RWPE1 (cell line): ENCODE measurements around the gene AGXT.

Experiments used
- CTCF ChIA-PET: fragments of 350-600 bp; sonication (Branson Sonifier 250); formaldehyde crosslinking; extraction: SDS; loops from one replicate; lab custom pipeline; 2021; lab: Yijun Ruan, JAX
- POLR2A ChIA-PET: fragments of 400-600 bp; formaldehyde crosslinking; extraction: SDS; loops from one replicate; lab custom pipeline; 2020; ENCODE audit warnings: antibody characterized with exemption; ENCODE audit not compliant: low non-redundant PET; lab: Yijun Ruan, JAX
- DNase-seq: peaks from one replicate; pipeline ENCODE4 v3.0.0; 2012; ENCODE audit warnings: low spot score
- H3K27ac ChIP-seq: fragments of 450-650 bp; 2 replicates; pipeline ENCODE4 v1.5.1; 2017
- TF ChIP-seq, protein P1 (sequence below): fragments of 450-650 bp; conservative IDR thresholded peaks from 2 replicates; pipeline ENCODE4 v1.5.1; 2017; ENCODE audit warnings: low read depth, mild to moderate bottlenecking

Gene AGXT

DNA sequence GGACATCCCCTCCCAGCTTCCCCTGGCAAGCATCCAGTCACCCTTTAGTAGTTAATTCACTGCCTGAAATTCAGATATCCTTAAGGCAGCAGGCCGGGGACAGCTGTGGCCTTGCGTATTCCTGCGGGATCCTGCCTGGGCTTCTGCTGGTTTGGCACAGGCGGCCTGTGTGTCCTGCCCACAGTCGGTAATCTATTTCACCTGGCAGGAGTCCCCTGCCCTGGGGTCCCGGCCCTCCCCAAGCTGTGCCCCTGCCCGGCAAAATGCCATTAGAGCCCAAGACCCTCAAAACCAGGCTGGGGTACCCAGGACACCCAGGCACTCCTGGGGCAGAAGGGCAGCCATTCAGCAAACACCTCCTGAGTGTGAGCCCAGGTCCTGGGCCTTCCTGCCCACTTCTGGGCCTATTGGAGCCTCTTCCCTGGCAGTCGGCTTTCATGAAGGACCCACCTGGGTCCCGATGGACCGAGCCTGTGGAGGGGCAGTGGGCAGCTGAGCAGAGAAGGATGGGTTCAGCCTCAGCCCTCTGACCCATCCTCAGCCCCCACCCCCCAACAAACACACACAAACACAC lies 49.1 kb downstream of the AGXT start:
- TF ChIP-seq, protein P1, sequence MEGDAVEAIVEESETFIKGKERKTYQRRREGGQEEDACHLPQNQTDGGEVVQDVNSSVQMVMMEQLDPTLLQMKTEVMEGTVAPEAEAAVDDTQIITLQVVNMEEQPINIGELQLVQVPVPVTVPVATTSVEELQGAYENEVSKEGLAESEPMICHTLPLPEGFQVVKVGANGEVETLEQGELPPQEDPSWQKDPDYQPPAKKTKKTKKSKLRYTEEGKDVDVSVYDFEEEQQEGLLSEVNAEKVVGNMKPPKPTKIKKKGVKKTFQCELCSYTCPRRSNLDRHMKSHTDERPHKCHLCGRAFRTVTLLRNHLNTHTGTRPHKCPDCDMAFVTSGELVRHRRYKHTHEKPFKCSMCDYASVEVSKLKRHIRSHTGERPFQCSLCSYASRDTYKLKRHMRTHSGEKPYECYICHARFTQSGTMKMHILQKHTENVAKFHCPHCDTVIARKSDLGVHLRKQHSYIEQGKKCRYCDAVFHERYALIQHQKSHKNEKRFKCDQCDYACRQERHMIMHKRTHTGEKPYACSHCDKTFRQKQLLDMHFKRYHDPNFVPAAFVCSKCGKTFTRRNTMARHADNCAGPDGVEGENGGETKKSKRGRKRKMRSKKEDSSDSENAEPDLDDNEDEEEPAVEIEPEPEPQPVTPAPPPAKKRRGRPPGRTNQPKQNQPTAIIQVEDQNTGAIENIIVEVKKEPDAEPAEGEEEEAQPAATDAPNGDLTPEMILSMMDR: no peak
- H3K27ac ChIP-seq: peak overlapping the region; percentile 56
- POLR2A ChIA-PET: no interaction called here
- DNase-seq: no peak
- CTCF ChIA-PET: interaction anchor here (0.6 kb wide), 2 partner anchors 90 to 228 kb away, joined by 3 read pairs; no protein-coding TSS in a partner anchor

DNA sequence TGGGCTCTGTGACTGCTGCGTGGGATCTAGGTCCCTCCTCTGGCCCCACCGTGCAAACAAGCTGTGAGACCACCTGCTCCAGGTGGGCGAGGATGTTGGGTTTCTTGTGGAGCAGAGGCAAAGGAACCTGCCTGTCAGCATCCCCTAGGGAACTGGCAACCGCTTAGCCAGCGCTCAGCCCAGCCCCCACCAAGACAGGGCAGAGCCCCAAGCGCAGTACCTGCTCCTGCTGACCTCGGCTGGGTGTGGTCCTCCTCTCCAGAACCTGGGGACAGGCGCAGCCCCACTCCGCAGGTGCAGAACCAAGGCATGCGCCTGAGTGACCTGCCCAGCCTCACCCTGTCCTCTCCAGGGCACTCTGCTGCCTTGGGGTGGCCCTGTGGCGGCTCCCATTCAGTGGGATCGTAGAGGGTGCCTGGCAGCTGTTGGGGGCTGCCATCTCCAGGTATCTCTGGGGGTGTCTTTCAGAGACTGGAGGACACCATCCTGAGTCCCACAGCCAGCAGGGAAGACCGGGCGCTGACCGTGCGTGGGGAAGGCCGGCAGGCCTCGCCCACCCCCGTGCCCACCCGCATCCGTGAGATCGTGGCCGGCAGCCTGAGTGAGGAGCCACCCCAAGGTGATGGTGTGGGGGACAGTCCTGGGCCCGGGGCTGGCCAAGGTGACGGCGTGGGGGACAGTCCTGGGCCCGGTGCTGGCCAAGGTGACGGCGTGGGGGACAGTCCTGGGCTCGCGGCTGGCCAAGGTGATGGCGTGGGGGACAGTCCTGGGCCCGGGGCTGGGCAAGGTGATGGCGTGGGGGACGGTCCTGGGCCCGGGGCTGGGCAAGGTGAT lies 49.9 kb downstream of the AGXT start:
- POLR2A ChIA-PET: no interaction called here
- peak overlapping the region; percentile 56 for H3K27ac ChIP-seq

DNA sequence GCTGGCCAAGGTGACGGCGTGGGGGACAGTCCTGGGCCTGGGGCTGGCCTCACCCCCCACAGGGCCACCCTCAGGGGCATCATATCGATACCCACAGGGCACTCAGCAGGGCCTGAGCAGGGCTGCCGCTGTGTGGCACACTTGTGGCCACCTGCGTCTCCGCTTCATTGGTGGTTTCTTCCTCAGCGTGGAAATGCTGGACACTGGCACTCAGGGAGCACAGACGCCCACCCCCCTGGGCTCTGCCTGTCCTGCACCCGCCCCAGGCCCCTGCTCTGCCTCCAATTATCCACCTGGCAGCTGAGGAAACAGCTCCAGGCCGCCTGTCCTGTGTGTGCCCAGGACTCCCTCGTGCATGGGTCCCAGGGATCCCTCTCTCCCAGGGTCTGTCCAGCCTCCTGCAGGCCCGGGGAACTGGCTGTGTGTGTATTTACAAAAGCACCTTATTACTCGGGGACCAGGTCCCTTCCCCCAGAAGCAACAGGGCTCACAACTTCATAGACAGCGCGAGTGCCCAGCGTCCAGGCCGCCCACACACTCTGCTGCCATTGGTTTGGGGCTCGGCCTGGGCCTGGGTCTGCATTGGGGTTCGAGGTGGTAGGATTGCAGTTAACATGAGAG lies 50.6 kb downstream of the AGXT start:
- TF ChIP-seq, protein P1: no peak
- CTCF ChIA-PET: interaction anchor here (0.5 to 0.6 kb wide), 2 partner anchors 71 to 151 kb away, joined by 3 to 4 read pairs; no protein-coding TSS in a partner anchor
- H3K27ac ChIP-seq: peak overlapping the region; percentile 95
- no peak for DNase-seq
- POLR2A ChIA-PET: no interaction called here

More for the DNA sequence above, 49.9 kb downstream of the AGXT start:
- TF ChIP-seq, protein P1: no peak
- DNase-seq: no peak
- CTCF ChIA-PET: interaction anchor here (0.6 kb wide), 2 partner anchors 89 to 228 kb away, joined by 3 read pairs; no protein-coding TSS in a partner anchor

DNA sequence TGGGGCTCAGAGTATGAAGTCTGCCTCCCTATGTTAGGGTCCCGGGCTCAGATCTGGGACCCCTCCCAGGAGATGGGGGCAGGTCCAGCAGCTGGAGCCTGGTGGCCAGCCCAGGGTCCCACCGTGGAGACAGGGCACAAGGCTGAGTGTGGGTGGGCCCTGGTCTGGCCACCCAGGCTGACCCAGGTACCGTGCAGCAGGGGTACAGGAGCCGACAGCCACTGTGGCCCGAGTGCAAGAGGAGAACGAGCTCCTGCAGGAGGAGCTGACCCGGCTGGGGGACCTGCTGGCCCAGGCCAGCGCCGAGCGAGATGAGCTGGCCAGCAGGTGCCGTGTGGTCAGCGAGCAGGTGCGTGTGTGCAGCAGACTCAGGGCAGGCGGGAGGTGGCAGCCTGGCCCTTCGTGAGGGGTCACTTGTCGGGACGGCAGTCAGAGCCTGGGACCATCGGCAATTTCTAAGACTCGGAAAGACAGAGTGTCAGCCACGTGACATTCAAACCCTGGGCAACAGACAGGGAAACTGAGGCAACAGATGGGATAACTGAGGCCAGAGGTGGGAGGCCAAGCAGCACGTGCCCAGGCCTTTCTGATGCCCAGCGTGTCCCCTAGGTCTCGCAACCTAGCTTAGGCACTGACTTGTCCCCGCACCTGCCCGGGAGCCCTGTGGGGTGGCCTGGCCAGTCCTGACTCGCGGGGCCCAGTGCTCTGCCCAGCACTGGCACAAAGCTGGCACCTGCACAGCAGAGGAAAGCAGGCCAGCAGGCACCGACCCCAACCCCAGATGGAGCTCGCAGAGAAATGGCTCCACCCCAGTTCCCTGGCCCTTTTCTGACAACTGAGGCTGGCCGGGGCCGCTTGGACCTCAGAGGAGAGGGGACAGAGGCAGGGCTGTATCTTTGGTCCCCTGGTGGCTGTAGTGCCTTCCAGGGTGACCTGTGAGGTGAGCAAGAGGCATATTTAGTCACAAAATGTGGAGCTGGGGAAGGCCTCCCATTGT lies 51.5 kb downstream of the AGXT start:
- peak overlapping the region; percentile 95 for H3K27ac ChIP-seq
- CTCF ChIA-PET: interaction anchor here (0.6 kb wide), 1 partner anchor 150 kb away, joined by 4 read pairs; no protein-coding TSS in a partner anchor
- POLR2A ChIA-PET: no interaction called here
- TF ChIP-seq, protein P1: no peak
- no peak for DNase-seq

DNA sequence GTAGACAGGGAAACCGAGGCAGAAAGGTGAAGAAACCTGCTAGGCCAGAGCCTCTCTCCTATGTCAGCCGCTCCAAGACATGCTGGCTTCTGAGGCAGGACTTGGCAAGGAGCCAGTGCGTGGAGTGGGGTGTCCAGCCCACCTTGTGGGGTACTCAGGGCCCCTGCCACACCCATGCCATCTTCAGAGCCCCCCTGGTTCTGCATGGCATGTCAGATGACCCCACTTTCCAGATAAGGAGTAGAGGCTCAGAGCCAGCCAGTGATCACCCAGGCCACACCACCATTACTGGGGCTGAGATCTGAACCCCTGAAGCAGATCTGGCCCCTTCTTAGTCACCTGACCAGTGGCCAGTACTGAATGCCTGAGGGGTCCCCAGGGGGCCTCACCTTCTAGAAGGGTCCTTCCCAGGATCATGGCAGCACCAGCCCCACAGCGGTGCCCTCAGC lies 52.2 kb downstream of the AGXT start:
- ChIA-PET POLR2A (no interaction called here), CTCF (no interaction called here)
- TF ChIP-seq, protein P1: no peak
- peak overlapping the region; percentile 95 for H3K27ac ChIP-seq
- DNase-seq: no peak
